Measurements from ENCODE around the gene AGT.
"Not testable (repeated sequence)": the region's sequence is repeated elsewhere in the genome, so short reads cannot be mapped to it uniquely, and the experiment has no call there.

The AGT gene

GRCh38 chr1:230745071-230745470 is 31.1 kb upstream of the AGT start:
- H3K36me3 ChIP-seq, result no peaks in the 10 kb centered on the region
- H3K4me2 ChIP-seq, result no peak overlapping the region
- no peaks in the 10 kb centered on the region for H3K27me3 ChIP-seq
- H3K9me3 ChIP-seq, result no peaks in the 10 kb centered on the region
- H3K4me1 ChIP-seq, result peaks cover 23% of the 10 kb centered on the region
- no peak for TF ChIP-seq Cebpa-rat (IDR thresholded peaks at IDR 0.05)
- no peak overlapping the region for H3K9ac ChIP-seq
- no peaks in the 10 kb centered on the region for H4K20me1 ChIP-seq
- no peak overlapping the region for H3K4me3 ChIP-seq
- no peak overlapping the region for H3K27ac ChIP-seq

DNA sequence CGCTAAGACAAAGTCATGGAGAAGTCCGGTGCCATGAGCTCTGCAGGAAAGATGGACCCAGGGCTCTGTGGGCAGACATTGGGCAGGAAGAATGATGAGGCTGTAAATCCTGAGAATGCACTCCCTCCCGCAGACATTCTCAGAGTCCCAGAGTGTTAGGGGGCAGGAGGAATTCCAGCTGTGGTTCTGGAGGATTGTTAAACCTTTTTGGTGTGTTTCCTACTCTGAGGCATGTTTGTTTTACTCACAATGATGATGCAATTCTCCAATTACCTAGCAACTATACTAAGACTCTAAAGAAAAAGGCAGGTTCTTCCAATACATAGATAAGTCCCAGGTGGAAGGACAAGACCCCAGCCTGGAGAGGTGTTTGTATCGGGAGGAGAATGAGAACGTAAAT is 30.5 kb upstream of the AGT start:
- no peaks in the 10 kb centered on the region for H4K20me1 ChIP-seq
- no peaks in the 10 kb centered on the region for H3K9me3 ChIP-seq
- no peak overlapping the region for H3K4me2 ChIP-seq
- H3K4me1 ChIP-seq, result peaks cover 16% of the 10 kb centered on the region
- H3K27ac ChIP-seq, result no peak overlapping the region
- H3K36me3 ChIP-seq, result no peaks in the 10 kb centered on the region
- H3K27me3 ChIP-seq, result no peaks in the 10 kb centered on the region
- H3K9ac ChIP-seq, result no peak overlapping the region
- no peak overlapping the region for H3K4me3 ChIP-seq
- no peak for TF ChIP-seq Cebpa-rat (IDR thresholded peaks at IDR 0.05)

GRCh38 chr1:230743899-230744298 is 30.0 kb upstream of the AGT start:
- no peaks in the 10 kb centered on the region for H3K27me3 ChIP-seq
- no peak overlapping the region for H3K27ac ChIP-seq
- H3K9me3 ChIP-seq, result no peaks in the 10 kb centered on the region
- no peaks in the 10 kb centered on the region for H4K20me1 ChIP-seq
- no peak overlapping the region for H3K9ac ChIP-seq
- TF ChIP-seq Cebpa-rat (IDR thresholded peaks at IDR 0.05), result no peak
- H3K36me3 ChIP-seq, result no peaks in the 10 kb centered on the region
- peaks cover 11% of the 10 kb centered on the region for H3K4me1 ChIP-seq
- no peak overlapping the region for H3K4me2 ChIP-seq
- no peak overlapping the region for H3K4me3 ChIP-seq

DNA sequence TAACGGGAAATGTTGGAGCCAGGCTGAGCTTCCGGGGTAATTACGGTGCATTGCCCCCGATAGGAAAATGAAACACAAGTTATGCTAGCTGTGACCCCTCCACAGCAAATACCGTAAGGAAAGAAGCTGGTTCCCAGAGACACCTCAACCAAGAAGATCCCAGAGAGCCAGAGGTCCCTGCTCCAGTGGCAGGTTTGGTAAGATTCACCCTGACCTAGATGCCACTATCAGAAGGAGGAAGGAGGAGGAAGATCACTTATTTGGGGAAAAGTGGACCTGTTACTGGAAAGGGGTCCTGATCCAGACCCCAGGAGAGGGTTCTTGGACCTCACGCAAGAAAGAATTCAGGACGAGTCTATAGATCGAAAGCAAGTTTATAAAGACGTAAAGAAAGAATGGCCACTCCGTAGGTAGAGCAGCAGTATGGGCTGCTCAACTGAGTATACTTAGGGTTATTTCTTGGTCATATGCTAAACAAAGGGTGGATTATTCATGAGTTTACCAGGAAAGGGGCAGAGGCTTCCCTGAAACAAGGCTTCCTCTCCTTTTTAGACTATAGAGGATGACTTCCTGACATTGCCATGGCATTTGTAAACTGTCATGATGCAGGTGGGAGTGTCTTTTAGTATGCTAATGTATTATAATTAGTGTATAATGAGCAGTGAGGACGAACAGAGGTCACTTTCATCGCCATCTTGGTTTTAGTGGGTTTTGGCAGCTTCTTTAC is 25.8 kb upstream of the AGT start:
- no peaks in the 10 kb centered on the region for H4K20me1 ChIP-seq
- no peaks in the 10 kb centered on the region for H3K9me3 ChIP-seq
- no peaks in the 10 kb centered on the region for H3K27me3 ChIP-seq
- H3K4me1 ChIP-seq, result no peaks in the 10 kb centered on the region
- no peak overlapping the region for H3K9ac ChIP-seq
- no peak for TF ChIP-seq Cebpa-rat (IDR thresholded peaks at IDR 0.05)
- no peak overlapping the region for H3K4me2 ChIP-seq
- no peak overlapping the region for H3K27ac ChIP-seq
- no peaks in the 10 kb centered on the region for H3K36me3 ChIP-seq
- no peak overlapping the region for H3K4me3 ChIP-seq

DNA sequence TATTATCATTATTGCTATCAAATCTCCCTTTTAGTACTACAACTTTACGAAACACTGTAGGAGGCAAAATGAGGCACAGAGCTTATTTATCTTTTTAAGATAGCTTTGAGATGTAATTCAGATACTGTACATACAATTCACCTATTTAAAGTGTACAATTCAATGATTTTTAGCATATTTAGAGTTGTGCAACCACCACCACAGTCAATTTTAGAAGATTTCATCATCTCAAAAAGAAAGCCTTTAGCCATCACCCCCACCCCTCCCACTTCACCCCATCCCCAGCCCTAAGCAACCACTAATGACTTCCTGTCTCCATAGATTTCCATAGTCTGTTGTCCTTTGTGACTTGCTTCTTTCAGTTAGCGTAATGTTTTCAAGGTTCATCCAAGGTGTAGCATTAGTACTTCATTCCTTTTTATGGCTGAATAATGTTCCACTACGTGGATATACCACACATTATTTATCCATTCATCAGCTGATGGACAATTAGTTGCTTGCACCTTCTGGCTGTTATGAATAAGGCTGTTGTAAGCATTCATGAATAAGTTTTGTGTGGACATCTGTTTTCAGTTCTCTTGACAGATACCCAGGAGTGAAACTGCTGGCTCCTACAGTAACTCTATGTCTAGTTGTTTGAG is 23.8 kb upstream of the AGT start:
- Histone ChIP-seq H3K9ac (no peak overlapping the region), H3K4me2 (no peak overlapping the region), H3K4me3 (no peak overlapping the region), H3K27me3 (no peaks in the 10 kb centered on the region), H4K20me1 (no peaks in the 10 kb centered on the region), H3K9me3 (no peaks in the 10 kb centered on the region), H3K36me3 (no peaks in the 10 kb centered on the region), H3K4me1 (no peaks in the 10 kb centered on the region), H3K27ac (no peak overlapping the region)
- no peak for TF ChIP-seq Cebpa-rat (IDR thresholded peaks at IDR 0.05)

- no peak overlapping the region for H3K4me2 ChIP-seq
- no peaks in the 10 kb centered on the region for H3K27me3 ChIP-seq
- H3K4me1 ChIP-seq, result no peaks in the 10 kb centered on the region
- H4K20me1 ChIP-seq, result no peaks in the 10 kb centered on the region
- no peak overlapping the region for H3K27ac ChIP-seq
- H3K9ac ChIP-seq, result no peak overlapping the region
- no peak overlapping the region for H3K4me3 ChIP-seq
- TF ChIP-seq Cebpa-rat (IDR thresholded peaks at IDR 0.05), result no peak
- no peaks in the 10 kb centered on the region for H3K9me3 ChIP-seq
- no peaks in the 10 kb centered on the region for H3K36me3 ChIP-seq
Measured at GRCh38 chr1:230735447-230735846, 21.5 kb upstream of the AGT start.

DNA sequence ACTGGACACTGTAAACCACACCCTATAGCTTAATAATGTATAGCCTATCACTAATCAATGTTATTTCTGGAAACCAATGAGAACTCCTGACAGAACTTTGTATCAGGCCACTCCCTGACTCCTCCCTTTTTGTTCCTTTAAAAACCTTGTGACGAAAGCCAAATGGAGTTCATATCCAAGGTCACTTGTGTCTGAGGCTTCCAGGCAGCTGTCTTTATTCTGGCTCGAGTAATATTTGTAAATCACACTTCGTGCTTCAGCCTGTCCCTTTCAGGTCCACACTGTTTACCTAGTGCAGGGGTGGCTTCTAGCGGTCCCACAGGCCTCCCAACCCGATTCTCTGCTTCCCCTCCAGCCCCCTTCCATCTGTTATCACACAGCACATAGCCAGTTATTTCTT is 17.1 kb upstream of the AGT start:
- H3K4me1 ChIP-seq, result no peaks in the 10 kb centered on the region
- H4K20me1 ChIP-seq, result no peaks in the 10 kb centered on the region
- TF ChIP-seq Cebpa-rat (IDR thresholded peaks at IDR 0.05), result no peak
- no peak overlapping the region for H3K9ac ChIP-seq
- no peak overlapping the region for H3K4me2 ChIP-seq
- H3K27ac ChIP-seq, result no peak overlapping the region
- H3K4me3 ChIP-seq, result no peak overlapping the region
- H3K27me3 ChIP-seq, result no peaks in the 10 kb centered on the region
- H3K9me3 ChIP-seq, result no peaks in the 10 kb centered on the region
- no peaks in the 10 kb centered on the region for H3K36me3 ChIP-seq

DNA sequence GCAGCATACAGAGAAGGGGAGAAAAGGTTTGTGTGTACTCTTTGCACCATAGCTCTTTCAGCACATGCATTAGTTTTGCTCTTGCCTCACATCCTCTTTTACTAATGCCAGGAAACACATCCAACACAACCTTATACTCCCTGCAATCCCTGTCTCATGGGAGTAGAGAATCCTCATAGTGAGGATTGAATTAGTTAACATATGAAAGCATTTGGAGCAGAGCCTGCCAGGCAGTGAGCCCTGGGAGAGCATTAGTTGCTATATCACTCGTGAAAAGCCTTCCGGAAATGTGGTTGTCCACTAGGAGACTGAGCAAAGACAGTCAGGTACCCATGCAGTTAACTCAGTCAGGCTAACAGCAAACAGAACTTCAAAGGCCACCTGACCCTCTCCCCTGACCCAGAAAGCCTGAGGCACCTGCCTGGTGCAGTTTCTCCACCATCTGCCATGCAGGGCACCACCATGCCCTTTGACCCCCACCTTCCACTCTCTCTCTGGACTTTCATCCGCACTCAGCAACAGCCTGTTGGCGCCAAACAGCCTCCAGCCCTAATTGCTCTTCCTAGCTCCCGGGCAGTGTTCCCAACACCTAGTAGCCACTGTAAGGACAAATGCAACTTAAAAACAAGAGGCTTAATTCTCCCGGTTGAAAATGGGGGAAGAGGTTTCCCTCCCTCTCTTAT is 14.9 kb upstream of the AGT start:
- Histone ChIP-seq H3K27me3 (no peaks in the 10 kb centered on the region), H3K4me1 (no peaks in the 10 kb centered on the region), H3K36me3 (no peaks in the 10 kb centered on the region), H3K4me2 (no peak overlapping the region), H3K9me3 (no peaks in the 10 kb centered on the region), H3K9ac (no peak overlapping the region), H3K27ac (no peak overlapping the region), H3K4me3 (no peak overlapping the region), H4K20me1 (no peaks in the 10 kb centered on the region)
- no peak for TF ChIP-seq Cebpa-rat (IDR thresholded peaks at IDR 0.05)

- Histone ChIP-seq H3K4me1 (no peaks in the 10 kb centered on the region), H3K27me3 (no peaks in the 10 kb centered on the region), H3K27ac (no peak overlapping the region), H3K4me3 (no peak overlapping the region), H3K4me2 (no peak overlapping the region), H3K9ac (no peak overlapping the region), H3K36me3 (no peaks in the 10 kb centered on the region), H4K20me1 (no peaks in the 10 kb centered on the region), H3K9me3 (peaks cover 28% of the 10 kb centered on the region)
- no peak for TF ChIP-seq Cebpa-rat (IDR thresholded peaks at IDR 0.05)
Measured at GRCh38 chr1:230725256-230726012, 11.5 kb upstream of the AGT start.

DNA sequence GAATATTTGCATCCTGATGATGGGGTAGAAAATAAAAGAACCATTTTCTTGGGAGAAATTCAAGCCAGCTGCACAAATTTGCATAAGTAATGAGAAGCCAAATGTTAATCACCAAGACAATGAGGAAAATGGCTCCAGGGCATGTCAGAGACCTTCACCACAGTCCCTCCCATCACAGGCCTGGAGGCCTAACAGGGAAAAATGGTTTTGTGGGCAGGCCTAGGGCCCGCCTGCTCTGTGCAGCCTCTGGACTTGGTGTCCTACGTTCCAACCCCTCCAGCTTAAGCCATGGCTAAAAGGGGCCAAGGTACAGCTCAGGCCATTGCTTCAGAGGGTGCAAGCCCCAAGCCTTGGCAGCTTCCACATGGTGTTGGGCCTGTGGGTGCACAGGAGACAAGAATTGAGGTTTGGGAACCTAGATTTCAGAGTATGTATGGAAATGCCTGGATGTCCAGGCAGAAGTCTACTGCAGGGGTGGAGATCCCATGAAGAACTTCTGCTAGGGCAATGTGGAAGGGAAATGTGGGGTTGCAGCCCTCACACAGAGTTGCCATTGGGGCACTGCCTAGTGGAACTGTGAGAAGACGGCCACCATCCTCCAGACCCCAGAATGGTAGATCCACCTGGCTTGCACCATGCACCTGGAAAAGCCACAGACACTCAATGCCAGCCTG is 8.1 kb upstream of the AGT start:
- H4K20me1 ChIP-seq, H3K9ac ChIP-seq, H3K27ac ChIP-seq, H3K4me1 ChIP-seq, H3K4me3 ChIP-seq, H3K4me2 ChIP-seq, H3K36me3 ChIP-seq, H3K27me3 ChIP-seq: not testable (repeated sequence)
- peaks cover 28% of the 10 kb centered on the region for H3K9me3 ChIP-seq
